Activated CD4-positive, alpha-beta T cell treated with anti-CD3 and anti-CD28 coated beads, Interleukin-2, amount 50 U/mL, for 1 hour (primary cell): ENCODE measurements around the gene KCNAB2.

Experiments used
- DNase-seq: peaks from one replicate; pipeline ENCODE4 v3.0.0-alpha.2; 2020

The KCNAB2 gene

DNA sequence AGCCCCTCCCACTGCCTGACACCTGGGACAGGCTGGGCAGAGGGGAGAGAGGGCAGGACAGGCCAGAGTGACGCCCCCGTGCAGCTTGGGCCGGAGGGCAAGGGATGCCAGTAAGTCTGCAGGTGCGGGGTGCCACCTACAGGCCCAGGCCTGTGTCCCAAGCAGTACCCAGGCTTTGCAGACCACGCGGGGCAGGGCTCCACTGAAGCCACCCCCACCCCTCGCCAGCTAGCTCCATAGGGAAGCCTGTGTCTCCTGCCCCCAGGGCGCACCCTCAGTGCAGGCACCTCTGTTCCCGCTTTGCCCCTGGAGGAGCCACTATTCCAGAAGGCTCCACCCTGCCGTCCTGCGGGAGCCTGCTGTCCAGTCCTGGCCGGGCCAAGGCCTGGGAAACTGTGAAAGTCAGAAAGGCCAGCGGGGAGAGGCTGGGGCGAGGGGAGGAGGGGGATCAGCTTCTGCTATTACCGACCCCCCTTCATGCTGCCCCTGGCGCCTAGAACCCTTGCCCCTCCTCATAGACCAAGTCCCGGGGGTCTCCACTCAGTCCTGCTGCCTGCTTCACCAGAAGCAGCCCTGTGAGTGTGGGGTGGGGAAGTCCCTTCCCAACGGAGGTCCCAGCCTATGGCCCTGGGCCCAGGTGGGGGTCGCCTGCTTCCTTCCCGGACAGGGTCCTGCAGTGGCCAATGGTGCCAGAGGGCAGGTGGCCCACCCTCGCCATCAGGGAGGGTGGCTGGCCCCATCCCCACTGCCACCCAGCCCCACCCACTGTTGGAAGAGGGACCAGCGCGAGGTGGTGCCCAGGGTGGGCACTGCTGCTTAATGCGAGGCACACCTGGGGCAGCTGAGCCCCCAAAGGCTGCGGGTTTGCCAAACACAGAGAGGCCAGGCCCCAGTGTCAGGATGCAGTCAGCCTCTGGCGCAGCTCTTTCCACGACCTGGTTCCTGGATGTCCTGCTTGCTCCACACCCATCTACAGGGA is 54.4 kb downstream of the KCNAB2 start:
- DNase-seq, result peak; percentile 11

DNA sequence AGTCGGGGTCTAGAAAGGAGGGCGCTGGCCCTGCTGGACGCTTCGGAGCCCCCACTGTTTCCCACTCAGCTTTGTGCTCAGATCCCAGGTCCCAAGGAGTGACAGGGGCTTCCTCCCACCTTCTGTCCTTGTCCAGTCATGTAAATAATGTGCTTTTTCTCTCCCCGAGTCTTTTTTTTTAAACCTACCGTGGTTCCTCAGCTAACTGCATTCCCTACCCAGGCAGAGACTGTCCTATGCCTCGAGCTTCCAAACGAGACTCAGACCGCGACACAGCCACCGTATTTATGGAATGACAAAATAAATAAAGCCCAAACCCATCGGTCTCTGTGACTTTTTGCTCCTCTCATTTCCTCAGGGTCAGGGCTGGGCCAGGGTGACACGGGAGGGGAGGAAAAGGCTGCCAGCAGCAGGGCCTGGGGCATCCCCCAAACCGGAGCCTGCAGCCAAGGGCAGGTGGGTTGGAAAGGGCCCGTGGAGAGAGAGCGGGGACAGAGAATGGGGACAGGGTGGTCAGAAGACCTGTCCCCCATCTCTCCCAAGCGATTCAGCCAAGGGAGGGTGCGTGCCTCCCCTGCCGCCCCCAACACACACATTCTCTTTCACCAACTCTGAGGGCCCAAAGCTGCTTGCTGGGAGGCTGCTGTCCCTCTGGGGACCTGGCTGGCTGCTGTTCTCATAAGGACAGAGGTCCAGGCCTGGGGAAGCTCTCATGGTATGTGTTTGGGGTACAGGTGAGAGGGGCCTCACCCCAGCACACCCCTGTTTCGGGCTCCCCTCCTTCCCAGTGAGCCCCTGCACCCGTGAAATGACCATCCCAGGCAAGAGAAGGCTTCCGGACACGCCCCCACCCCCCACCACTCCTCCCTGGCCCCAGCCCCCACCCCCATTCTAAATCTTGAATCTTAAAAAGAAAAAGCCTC is 55.4 kb downstream of the KCNAB2 start:
- no peak for DNase-seq

DNA sequence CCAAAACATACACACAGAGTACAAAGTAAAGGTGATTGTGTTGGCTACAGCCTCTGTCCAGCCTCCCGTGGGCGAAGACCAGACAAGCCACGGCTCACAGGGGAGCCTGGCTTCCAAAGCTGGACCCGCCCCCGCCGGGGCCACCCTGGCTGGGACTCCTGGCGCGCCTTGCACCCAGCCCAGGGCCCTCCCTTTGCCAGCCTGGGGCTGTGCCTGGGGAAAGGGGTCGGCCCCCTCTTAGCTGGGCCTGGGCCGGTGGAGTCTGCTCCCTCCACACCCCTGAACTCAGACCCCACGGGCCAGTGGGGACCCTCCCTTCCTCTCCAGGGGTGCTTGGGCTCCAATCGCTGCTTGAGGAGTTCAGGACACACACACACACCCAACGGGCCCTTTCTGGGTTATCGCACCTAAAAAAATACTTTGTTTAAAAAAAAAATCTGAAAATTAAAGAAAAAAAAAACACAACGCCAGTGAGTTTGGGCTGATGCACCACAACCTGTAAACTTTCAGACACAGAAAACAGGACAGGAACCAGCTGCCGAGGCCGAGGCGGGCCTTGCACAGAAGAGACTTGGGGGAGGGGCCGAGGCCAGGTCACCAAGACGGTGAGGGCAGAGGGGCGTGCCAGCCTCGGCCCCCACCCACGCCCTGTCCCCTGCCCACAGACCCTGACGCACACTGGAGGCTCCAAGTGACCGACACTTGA is 56.3 kb downstream of the KCNAB2 start:
- no peak for DNase-seq

DNA sequence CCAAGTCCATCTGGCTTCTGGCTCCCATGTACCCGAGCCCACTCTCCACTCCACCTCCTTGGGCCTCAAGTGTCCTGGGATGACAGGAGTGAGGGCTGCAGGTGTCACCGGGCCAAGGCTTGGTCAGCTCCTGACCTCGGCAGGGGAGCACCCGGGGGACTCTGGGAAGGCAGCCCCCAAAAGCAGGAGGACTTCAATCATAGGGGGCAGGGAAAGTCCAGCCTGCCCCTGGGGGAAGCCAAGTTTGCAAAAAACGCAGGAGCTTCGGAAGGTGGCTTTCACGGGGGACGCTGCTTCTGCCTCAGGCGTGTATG is 56.8 kb downstream of the KCNAB2 start:
- no peak for DNase-seq

DNA sequence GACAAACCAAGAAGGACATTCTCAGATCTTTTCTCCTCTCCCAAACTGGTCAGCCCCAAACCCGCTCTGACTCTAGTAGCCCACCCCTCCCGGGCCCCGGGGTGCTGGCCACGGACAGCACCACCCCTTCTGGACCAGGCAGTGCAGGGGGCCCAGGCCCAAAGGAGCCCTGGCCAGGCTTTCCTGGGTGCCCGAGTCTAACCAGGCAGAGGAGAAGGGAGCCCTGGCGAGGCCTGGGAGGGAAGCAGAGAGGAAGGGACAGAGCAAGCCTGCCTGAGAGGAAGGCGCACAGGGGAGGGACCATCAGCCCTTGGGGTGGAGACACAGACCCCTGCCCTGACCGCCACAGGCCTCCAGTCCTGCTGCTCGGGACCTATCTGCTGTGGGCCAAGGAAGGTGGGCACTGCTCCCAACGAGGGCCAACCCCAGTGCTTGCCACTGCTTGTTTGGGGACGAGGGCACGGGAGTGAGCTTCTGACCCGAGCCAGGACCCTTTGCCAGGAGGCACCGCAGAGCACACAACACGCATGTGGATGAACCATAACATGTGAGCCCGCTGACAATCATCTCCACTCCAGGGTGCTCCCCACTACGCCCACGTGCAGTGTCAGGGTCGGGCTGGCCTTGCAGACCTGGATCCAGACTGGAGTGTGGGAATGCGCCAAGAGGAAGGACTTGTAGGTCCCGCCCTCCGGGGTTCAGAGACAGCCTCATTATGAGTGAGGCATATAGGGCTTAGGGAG is 57.6 kb downstream of the KCNAB2 start:
- DNase-seq, result no peak

DNA sequence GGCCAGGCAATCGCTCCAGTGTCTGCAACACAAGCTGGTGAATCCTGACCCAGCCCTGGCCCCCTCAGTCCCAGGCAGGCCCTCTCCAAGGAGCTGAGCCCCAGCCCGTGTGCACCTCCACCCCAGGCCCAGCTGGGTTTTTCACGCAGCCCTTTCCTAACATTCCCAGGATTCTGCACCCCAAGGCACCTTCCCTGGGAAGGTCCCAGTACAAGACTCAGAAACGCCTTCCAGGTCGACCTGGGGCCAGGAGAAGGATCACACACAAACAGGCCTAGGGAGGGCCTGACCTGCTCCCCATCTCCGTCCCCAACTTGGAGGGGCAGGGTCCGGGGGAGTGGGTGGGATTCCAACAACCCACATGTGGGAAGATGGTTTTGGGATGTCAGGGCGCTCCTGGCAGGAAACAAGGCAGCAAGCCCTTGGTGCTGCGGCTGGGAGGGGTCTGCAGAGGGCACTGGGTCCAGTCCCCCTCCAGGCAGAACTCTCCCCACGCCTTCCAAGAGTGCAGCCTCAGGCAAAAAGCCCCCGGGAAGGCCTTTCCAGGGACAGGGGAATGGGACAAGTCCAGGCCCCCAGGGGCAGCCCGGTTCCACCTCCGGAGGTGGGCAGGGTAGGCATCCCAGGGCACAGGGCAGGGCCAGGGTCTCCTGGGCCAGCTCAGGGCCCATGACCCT is 58.3 kb downstream of the KCNAB2 start:
- no peak for DNase-seq

DNA sequence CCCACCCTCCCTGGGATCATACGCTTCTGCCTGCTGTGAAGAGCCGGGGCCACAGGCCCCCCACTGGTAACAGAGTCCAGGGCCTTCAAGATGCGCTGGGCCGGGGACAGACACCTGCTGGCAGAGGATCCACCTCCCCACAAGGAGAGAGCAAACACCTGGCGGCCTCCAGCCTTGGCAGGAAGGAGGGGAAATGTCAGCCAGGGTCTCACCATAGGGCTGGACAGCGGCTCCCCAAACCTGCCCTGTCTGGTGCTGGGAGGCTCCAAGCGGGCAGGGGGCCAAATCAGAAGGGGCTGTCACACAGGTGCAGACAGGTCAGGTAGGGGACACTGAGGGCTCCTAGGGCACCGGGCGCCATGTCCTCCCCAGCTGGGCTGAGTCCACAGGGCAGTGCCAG is 58.9 kb downstream of the KCNAB2 start:
- no peak for DNase-seq

DNA sequence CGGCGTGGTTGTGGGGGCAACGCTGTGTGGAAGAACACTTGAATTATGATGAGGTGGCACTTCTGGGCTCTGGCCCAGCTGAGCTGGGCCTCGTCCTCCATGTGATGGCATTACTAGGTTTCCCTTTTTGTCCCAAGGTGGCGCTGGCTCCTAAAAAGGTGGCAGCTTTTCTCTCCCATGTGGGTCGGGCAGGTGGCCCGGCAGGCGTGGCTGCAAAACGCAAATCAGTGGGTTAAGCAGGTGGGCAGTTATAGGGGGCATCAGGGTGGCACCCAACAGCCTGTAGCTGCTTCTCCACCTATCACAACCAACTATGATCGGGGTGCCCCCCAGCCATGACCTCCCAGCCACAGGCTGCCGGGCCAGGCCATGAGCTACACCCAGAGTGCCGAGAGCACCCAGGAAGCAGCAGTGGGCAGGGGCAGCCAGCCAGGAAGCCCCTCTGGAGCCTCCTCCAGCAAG is 59.6 kb downstream of the KCNAB2 start:
- no peak for DNase-seq

DNA sequence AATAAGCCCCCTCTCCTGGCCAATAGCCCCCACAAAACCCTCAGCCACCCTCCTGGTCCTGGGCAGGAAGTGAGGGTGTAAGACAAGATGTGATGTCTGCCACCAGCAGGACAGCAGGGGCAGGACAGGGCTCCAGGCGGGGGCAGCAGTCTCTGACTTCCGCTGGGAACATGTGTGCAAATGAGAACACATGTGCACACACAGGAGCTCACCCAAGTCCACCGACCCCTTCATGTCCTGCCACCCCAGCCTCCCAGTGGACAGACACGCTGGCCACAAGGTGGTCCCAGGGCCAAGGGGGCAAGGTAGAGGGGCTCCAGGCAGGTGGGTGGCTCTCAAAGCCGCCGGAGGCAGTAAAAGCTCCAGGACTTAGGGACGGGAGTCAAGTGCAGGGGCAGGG is 60.1 kb downstream of the KCNAB2 start:
- no peak for DNase-seq

DNA sequence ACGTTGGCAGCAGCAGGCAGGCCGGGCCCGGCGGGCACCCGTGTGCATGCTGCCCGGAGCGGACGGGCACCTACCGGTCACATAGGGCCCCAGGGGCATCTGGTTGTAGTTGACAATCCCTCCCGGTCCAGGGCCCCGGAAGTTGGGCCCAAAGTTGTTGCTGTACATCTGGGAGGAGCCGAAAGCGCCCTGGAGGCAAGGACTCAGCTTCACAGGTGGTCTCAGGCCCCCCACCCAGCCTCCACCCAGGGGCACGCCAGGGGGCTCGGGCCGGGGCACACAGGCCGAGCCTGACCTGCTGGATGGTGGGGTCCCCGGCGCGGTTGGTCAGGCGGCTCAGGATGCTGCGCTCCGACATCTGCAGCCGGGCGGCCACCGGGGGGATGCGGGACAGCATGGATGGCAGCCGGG is 60.6 kb downstream of the KCNAB2 start:
- DNase-seq, result no peak

DNA sequence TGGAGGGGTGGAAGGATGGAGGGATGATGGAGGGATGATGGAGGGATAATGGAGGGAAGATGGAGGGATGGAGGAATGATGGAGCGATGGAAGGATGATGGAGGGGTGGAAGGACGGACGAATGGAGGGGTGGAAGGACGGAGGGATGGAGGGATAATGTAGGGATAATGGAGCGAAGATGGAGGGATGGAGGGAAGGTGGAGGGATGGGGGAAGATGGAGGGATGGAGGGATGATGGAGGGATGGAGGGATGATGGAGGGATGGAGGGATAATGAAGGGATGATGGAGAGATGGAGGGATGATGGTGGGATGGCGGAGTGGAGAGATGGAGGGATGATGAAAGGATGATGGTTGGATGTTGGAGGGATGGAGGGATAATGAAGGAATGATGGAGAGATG is 61.3 kb downstream of the KCNAB2 start:
- DNase-seq, result no peak

DNA sequence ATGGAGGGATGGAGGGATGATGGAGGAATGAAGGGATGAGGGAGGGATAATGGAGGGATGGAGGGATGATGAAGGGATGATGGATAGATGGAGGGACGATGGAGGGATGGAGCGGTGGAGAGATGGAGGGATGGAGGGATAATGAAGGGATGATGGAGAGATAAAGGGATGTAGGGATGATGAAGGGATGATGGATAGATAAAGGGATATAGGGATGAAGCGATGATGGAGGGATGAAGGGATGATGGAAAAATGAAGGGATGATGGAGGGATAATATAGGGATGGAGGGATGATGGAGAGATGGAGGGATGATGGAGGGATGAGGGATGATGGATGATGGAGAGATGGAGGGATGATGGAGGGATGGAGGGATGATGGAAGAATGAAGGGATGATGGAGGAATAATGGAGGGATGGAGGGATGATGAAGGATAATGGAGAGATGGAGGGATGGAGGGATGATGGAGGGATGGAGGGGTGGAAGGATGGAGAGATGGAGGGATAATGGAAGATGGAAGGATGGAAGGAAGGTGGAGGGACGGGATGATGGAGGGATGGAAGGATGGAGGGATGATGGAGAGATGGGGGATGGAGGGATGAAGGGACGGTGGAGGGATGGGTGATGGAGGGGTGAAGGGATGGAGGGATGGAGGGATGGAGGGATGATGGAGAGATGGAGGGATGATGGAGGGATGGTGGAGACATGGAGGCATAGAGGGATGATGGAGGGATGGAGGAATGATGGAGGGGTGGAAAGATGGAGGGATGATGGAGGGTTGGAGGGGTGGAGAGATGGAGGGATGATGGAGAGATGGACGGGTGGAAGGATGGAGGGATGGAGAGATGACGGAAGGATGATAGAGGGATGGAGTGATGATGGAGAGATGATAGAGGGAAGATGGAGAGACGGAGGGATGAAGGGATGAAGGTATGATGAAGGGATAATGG is 62.0 kb downstream of the KCNAB2 start:
- no peak for DNase-seq

DNA sequence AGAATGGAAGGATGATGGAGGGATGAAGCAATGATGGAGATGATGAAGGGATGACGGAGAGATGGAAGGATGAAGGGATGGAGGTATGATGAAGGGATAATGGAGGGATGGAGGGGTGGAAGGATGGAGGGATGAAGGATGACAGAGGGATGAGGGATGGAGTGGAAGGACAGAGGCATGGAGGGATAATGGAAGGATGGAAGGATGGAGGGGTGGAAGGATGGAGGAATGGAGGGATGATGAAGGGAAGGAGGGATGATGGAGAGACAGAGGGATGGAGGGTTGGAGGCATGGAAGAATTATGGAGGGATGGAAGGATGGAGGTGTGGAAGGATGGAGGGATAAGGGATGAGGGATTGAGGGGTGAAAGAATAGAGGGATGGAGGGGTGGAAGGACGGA is 62.8 kb downstream of the KCNAB2 start:
- no peak for DNase-seq

DNA sequence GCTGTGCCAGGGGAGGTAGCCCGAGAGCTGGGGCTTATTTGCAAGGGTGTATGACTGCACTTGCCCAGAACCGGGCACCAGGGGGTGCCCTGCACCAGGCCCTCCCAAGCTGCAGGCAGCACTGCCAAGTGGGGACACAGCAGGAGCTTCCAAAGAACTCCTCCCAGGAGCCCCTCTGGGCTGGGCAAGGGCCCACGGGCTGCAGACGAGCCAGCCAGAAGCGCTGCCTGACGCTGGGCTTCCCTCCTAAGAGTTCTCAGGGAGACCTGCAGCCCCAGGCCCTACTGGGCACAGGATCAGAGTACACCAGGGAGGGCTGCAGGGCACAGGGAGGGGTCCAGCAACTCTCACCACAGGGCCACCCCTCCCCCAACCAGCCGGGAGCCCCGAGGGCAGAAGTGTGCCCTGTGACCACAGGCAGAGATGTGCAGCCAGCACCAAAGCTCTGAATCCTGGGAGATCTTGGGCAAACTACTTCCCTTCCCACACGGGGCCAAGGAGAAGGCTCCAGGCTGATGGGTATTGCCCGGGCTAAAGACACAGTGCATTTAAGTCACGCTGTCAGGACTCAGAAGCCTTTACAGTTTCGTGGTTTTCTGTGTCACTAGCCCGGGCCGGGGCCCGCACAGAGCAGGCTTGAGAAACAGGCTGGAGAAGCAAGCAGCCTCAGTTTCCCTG is 63.4 kb downstream of the KCNAB2 start:
- DNase-seq, result peak; percentile 25

DNA sequence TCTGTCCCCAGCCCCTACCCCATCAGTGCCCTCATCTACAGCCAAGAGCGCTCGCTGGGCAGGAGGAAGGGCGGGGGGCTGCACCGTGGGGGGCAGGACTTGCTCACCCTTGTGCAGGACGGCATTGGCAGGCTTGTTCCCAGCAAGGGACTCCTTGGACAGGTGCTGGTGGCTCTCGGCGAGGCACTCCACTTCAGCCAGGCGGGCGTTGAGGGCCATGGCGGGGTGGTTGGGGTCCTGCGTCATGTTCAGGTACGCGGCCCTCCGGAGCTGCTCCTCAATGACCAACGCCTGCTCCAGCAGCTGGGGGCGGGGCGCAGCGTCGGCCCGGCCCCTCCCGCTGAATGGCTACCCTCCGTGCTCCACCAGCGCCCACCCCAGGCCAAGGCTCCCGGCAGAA is 64.0 kb downstream of the KCNAB2 start:
- DNase-seq, result no peak

DNA sequence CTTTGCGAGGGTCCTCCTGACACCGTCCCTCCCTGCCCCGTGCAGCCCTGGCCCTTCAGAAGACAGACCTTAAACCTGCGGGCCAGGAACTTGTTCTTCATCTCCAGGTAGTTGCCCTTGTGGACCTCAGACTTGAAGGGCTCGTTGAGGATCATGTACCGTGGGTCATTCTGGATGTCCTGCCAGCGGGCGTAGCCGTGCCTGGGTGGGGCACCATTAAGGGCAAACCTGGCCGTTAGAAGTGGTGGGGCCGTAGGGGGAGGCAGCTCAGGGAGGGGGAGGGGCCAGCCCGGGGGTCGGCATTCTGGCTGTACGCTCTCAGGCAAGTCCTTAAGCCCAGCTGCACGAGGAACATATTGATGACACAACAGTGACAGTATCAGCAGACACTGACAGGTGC is 64.6 kb downstream of the KCNAB2 start:
- DNase-seq, result no peak

DNA sequence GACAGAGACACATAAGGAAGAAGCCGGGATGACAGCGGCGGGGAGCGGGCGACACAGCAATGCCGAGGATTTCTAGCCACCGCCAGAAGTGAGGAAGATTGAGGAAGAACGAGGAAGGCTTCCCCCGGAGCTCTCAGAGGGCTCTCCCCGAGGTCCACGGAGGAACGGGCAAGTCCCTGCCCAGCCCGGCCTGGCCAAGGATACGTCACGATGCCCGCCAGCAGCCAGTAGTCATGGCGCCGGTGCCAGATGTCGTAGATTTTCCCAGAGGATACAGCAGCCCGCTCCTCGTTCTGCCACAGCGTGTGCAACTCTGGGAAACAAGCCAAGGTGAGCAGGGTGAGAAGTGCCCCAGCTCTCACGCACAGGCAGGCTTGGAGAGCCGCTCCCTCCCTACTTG is 65.9 kb downstream of the KCNAB2 start:
- DNase-seq, result no peak

DNA sequence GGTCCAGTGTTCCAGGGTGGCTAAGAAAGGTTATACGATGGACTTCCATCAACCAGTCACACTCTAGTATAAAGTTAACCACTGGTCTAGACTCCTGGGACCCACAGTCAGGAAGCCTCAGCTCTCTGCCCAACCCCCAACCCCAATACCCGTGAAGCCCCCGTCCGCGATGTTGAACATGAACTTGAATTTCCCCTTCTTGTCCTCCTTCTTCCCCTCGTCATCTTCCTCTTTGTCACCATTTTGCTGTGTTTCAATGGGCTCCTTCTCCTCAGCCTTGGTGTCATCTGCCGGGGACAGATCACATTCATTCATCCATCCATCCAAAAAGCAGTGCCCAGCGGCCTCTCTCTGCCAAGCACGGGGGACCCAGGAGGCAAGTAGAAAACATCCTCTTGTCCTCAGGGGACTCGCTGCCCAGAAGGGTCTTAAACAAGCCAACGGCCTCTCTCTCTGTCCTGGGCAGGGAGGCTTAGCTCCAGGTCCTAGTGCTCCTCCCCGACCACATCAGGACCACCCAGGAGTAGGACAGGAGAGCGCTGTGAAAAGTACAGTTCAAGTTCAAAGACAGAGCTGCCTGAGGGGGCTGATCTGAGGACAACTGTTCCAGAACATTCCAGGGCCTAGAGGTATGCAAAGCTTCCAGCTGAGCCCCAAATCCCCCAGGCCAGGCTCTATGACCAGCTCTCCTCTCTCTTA is 66.5 kb downstream of the KCNAB2 start:
- no peak for DNase-seq

DNA sequence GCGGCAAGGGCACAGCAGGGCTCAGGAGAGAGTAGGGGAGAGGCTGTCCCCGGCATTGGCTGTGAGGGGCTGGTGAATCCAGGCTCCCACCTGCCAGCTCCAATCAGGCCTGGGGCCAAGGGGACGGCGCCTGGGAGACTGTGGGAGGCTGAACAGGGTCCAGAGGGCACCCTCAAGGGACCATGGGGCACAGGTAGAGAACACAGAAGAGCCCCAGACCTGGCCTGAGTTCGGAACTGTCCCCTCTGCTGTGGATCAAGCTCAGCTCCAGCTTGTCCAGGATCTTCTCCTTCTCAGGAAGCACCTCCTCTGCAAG is 67.0 kb downstream of the KCNAB2 start:
- no peak for DNase-seq

DNA sequence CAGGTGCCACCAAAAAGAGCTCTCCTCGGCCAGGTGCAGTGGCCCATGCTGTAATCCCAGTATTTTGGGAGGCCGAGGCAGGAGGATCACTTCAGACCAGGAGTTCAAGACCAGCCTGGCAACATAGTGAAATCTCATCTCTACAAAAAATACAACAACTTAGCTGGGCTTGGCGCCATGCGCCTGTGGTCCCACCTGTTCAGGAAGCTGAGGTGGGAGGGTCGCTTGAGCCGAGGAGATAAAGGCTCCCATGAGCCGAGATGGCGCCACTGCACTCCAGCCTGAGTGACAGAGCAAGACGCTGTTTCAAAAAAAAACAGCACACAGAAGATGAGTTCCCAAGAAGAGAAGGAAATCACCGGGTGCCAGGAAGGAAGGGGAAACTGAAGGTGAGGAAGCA is 67.4 kb downstream of the KCNAB2 start:
- DNase-seq, result no peak
